ENCODE results near the gene UBA6.

UBA6 gene

DNA sequence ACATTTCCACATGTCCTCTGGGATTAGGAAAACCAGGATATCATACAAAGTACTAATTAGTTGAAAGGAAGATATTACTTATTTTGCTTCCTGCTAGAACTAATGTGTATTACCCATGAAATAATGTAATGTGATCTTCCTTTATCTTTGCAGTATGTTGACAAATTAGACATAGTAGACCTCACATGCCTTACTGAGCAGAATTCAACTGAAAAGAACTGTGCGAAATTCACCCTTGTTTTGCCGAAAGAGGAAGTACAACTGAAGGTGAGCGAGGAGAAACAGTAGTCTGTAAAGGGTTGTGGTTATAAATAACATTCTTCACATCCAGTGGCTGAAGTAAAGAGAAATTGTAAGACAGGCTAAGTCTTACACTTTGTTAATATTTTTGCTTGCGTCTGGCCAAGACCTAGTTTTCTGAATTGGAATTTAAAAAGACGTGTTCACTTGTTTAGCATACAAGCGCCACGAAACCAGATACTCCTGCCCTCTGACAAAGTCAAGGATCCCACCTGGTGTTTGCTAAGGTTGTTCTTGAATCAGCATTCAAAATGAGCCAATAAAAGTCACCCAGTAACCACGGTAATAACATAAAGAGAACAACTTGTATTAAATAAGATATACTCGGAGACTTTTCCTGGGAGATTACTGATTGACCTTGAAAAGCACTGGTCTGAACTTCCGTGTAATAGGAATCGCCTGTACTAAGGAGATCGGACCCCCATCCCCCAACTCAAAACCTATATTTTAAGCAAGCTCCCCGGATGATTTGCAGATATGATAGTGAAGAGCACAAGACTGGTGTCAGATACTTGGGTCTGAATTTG lies 125.5 kb downstream of the UBA6 start:
- DNase-seq = no peak

DNA sequence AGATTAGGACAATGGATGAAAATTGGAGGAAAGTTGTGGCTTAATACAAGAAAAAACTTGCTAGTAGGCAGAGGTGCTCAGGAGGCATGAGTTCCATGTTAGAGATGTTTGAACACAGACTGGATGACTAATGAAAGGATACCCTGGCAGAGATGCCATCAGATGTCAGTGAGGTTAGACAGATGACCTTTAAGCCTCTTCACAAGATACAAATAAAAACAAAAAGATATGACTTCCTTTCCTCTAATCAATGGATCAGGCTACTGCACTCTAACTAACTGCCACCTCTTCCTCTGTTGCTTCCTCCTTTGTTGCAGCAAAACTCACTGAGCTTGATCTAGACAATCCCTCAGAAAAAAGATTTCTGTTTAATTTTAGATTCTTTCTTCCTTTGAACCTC lies 127.8 kb downstream of the UBA6 start:
- DNase-seq = no peak

DNA sequence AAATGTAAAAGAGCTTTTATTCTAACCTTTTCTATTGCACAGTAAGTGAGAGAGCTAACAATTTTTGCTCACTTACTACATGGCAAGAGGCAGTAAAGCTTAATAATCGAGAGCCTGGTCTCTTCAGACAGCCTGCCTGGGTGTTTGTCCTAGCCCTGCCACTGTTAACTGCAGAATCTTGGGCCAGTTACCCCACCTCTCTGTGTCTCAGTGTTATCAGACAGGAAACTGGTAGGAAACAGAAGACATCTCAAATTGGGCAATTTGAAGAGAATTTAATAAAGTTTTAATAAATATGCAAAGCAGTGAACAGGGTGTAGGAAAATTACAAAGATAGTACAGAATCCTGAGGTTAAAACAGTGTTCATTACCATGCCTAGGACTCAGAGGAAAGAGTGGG lies 129.0 kb downstream of the UBA6 start:
- no peak for DNase-seq

DNA sequence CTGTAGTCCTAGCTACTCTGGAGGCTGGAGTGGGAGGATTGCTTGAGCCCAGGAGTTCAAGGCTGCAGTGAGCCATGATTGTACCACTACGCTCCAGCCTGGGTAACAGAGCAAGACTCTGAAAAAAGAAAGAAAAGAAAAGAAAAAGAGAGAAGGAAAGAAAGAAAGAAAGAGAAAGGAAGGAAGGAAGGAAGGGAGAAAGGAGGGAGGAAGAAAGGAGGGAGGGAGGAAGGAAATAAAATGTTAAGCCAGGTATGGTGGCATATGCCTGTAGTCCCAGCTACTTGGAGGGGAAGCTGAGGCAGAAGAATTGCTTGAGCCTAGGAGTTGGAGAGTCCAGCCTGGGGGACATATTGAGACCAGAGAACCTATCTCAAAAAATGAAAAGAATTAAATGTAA lies 130.4 kb downstream of the UBA6 start:
- no peak for DNase-seq

DNA sequence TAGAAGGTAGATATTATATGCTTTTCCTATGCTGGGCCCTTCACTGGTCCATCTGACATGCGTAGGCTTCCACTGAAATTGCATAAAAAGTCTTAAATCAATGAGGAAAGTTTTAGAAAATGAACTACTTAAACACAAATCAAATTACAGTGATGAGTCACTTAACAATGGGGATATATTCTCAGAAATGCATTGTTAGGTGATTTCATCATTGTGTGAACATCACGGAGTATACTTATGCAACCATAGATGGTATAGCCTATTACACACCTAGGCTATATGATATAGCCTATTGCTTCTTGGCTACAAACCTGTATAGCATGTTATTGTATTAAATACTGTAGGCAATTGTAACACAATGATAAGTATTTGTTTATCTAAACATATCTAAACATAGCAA lies 132.1 kb downstream of the UBA6 start:
- no peak for DNase-seq

DNA sequence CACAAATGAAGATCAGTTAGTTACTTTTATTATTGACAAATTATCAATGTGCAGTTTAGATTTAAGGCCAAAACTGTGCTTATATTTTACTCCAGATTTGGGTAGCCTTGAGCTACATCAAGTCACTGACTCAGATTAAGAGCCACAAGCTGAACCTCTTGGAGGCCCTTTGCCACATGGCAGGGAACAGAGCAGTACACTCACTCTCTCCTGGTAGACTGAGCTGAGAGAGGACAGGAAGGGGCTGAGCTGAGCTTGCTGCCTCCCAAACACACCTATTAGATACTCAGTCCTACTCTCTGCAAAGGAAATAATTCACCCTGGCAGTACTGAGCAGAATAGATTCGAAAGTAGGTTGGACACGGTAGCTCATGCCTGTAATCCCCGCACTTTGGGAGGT lies 134.6 kb downstream of the UBA6 start:
- DNase-seq = no peak

DNA sequence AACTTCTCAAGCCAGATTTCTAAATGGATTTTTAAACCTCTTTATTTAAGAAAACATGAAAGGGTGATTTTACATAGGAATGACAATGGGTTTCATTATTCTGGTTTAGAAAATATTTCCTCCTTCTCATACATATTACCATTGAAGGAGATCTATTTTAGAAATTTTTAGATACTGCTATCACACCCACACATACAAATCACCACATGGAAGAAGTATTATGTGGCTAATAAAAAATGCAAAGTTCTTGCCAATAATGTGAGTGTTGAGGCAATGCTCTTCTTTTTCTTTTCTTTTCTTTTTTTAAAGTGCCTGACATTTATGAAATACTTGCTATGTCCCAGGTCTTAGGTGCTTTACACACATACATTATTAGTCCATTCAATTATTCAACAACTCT lies 135.7 kb downstream of the UBA6 start:
- DNase-seq = no peak

Data from activated T-cell treated with anti-CD3 and anti-CD28 coated beads, Interleukin-2, amount 50 U/mL, for 48 hours (primary cell).